ENCODE data around the gene MSL1.

The MSL1 gene

DNA sequence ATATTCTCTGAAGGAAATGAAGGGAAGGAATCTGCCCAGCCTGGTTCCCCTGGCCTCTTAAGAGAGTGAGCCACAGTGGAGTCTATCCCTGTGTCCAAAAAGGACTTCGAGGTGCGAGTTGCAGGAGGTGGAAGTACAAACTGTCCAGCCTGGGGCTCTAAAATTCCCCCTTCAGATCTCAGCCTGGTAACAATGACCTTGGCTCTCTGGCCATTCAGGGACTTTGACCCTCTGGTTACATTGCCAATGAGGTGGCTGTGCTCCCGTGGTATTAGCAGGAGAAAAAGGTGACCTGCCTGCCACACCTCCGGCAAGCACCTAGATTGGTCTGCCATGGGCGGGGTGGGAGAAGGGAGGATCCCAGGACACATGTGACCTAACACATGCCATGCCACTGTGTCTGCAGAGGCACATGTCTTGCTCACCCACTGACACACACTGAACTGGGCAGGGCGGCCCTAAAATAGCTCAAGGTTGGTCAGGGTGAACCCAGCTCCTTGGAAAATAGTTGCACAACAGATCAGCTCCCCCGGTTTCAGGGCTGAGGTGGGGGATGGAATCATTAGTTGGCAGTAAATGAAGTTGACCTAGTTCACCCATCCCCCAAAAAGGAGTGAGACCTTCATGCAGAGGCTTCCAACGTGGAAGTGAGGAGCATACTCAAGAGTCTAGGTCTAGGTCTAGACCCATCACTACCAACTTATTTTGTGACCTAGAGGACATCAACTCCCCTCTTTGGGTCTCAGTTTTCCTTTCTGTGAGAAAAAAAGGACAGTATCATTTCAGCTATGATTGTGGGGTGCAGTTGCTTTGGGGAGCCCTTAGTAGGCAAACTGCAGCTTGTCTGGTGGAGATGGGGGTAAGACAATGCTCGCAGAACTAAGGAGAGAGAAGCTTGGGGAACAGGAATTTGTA, 23.6 kb upstream of the MSL1 start:
- Mint-ChIP-seq H3K4me3 (peak overlapping the region; percentile 95), H3K36me3 (peaks cover 11% of the 10 kb centered on the region)

DNA sequence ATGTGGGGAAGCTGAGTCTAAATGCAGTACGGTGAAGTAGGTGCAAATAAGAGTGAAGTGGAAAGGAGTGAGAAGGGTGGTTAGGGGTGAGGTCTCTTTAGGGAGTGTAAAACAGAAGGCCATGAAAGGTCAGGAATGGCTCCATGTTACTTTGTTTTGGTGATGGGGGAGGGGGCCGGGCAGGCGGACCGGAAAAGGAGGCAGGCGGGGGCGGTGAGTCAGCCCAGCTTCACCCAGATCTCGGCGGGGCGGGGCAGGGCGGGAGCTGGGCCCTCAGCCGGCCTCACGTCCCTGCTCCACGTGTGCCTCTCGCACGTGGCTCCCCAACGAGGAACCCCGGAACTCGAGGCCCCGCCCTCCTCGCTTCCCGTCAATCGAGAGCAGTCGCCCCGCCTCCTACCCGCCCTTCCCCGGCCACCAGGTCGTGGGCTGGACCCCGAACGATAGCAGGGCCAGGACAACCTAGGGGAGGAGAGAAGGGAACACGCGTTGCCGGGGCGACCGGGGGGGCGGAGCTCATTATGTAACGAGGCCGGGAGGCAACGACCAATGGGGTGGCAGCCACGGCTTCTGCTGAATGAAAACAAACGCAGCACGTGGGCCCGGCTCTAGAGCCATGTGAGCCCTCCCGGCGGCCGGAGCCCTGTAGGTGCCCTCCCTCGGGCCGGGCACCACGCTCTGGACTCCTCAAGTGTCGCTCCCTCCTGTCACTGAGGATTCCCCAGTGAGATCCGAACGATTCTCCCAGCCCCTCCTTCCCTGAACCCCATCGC, 22.7 kb upstream of the MSL1 start:
- H3K4me3 Mint-ChIP-seq = peak overlapping the region; percentile 95
- H3K9me3 Mint-ChIP-seq (ENCODE audit: low read depth) = no peaks in the 10 kb centered on the region
- peaks cover 80% of the 10 kb centered on the region for H3K4me1 Mint-ChIP-seq (ENCODE audit: low read depth)
- peaks cover 8% of the 10 kb centered on the region for H3K36me3 Mint-ChIP-seq
- peak overlapping the region; percentile 96 for H3K27ac Mint-ChIP-seq
- no peaks in the 10 kb centered on the region for H3K27me3 Mint-ChIP-seq

More for the DNA sequence above, 23.6 kb upstream of the MSL1 start:
- no peaks in the 10 kb centered on the region for H3K9me3 Mint-ChIP-seq (ENCODE audit: low read depth)
- no peaks in the 10 kb centered on the region for H3K27me3 Mint-ChIP-seq
- H3K4me1 Mint-ChIP-seq (ENCODE audit: low read depth) = peaks cover 79% of the 10 kb centered on the region
- H3K27ac Mint-ChIP-seq = peak overlapping the region; percentile 95

DNA sequence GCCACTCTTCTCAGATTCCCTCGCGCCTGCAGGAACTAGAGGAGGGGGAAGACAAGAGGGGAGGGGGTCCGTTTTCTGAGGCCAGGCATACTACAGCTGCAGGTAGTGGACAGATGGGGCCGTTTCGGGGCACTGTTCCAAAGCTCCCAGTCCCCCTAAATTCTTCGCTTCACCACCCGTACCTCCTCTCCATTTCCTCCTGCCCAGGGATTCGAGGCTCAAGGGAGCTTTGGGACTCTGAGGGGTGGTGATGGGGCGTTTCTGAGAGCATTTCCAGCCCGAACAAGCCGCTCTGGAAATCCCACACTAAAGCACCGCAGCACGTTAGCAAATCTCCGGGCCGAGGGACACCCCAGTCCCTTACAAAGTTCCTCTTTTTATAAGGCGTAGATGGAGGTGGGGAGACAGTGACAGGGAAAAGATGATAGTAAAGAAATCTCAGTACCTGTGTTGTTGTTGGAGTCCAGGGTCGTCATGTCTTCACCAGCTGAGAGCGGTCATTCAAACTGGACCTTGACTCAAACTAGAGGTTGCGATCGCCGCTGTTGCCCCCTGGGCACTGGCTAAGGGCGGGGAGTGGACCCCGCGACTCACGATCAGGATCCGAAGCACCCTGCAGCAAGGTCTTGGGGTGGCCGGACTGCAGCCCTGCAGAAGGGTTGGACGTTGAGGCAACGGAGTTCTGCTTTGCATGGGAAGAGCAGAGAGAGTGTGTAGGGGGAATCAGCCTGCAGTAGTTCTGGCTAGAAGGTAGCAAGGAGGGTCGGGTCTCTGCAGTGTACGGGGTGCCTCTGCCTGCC, 22.0 kb upstream of the MSL1 start:
- Mint-ChIP-seq H3K27me3 (no peaks in the 10 kb centered on the region), H3K4me3 (peak overlapping the region; percentile 95), H3K36me3 (peaks cover 8% of the 10 kb centered on the region), H3K27ac (peak overlapping the region; percentile 96), H3K9me3 (ENCODE audit: low read depth) (no peaks in the 10 kb centered on the region), H3K4me1 (ENCODE audit: low read depth) (peaks cover 84% of the 10 kb centered on the region)

DNA sequence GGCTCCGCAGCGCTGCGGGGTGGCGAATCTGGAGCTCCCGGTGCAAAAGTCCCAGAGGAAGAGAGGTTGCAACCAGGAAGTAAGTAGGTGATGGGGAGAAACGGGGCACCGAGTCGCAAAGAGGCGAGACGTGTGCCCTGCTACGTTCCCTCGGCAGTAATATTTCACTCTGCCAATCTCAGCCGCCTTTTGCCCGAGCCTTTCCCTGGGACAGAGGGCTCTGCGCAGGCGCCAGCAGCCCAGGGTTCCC, 21.4 kb upstream of the MSL1 start, which contains the start of gene NR1D1:
Gene NR1D1 (minus strand): TSS at position 171 of the 250 bp plus-strand sequence. CDS start 495 bp downstream, outside the sequence.
- no peaks in the 10 kb centered on the region for H3K27me3 Mint-ChIP-seq
- H3K27ac Mint-ChIP-seq = peak within 1 kb of the TSS; percentile 96
- H3K4me1 Mint-ChIP-seq (ENCODE audit: low read depth) = peaks cover 84% of the 10 kb centered on the region
- peaks cover 8% of the 10 kb centered on the region for H3K36me3 Mint-ChIP-seq
- peak within 1 kb of the TSS; percentile 95 for H3K4me3 Mint-ChIP-seq
- H3K9me3 Mint-ChIP-seq (ENCODE audit: low read depth) = no peaks in the 10 kb centered on the region

DNA sequence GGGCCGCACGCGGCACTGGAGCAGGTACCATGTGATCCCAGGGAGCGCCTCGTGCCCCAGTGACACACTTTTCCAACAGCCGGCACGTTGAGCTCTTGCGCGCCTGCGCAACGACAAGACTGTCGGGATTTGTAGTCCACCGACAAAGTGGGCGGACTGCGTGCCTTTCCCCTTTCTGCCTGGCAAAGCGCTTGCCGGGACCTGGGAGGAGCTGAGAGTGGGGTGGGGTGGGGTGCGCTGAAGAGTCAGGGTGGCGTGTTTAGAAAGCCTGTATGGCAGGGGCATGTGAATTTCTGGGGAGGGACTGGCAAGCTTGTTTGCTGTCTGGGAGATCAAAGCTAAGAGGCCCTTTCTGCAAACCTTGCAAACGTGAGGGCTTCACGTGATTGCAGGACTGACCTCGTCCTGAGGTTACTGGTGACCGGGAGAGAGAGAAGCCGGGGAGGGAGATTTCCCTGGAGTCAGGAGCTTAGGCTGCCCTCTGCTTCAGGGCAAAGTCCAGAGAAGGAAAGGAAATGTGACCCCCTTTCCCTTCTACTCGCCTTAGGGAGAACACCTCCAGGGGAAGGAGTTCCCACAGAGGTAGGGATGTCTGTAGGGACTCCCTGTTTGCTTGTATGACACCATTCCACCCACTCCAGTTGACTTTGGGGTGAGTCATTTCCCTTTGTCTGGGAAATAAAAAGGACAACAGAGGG, 21.0 kb upstream of the MSL1 start:
- peak overlapping the region; percentile 95 for H3K4me3 Mint-ChIP-seq

DNA sequence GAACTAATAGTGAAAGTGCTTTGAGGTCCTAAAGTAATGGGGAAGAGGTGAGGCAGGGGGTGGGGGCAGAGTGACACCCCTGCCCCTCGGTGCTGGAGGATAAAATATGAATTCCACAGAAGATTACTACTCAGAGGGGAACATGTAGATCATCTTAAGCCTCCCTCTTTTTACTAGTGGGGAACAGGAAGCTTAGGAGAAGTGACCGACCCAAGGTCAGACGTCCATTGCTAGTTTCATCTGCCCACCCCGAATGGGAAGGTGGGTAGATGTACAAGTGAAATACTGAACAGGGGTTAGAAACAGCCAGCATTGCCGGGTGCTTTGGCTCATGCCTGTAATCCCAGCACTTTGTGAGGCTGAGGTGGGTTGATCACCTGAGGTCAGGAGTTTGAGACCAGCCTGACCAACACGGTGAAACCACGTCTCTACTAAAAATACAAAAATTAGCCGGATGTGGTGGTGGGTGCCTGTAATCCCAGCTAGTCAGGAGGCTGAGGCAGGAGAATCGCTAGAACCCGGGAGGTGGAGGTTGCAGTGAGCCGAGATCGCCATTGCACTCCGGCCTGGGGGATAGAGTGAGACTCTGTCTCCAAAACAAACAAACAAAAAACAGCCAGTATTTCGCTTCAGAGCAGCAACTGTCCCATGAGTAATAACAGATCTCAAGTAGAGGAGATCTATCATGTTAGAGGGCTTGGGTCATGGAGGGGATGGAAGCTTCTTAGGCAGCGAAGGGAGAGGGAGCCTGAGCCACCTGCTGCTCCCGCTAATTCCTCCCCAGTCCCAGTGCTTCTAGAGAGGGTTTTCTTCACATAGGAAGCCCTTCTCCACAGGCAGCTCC, 20.2 kb upstream of the MSL1 start:
- peaks cover 4% of the 10 kb centered on the region for H3K36me3 Mint-ChIP-seq
- H3K27me3 Mint-ChIP-seq = no peaks in the 10 kb centered on the region
- H3K4me1 Mint-ChIP-seq (ENCODE audit: low read depth) = peaks cover 84% of the 10 kb centered on the region
- peak overlapping the region; percentile 95 for H3K4me3 Mint-ChIP-seq
- peak overlapping the region; percentile 96 for H3K27ac Mint-ChIP-seq
- H3K9me3 Mint-ChIP-seq (ENCODE audit: low read depth) = no peaks in the 10 kb centered on the region

More for the DNA sequence above, 21.0 kb upstream of the MSL1 start:
- Mint-ChIP-seq H3K36me3 (peaks cover 8% of the 10 kb centered on the region), H3K27ac (peak overlapping the region; percentile 96), H3K4me1 (ENCODE audit: low read depth) (peaks cover 84% of the 10 kb centered on the region), H3K27me3 (no peaks in the 10 kb centered on the region), H3K9me3 (ENCODE audit: low read depth) (no peaks in the 10 kb centered on the region)

DNA sequence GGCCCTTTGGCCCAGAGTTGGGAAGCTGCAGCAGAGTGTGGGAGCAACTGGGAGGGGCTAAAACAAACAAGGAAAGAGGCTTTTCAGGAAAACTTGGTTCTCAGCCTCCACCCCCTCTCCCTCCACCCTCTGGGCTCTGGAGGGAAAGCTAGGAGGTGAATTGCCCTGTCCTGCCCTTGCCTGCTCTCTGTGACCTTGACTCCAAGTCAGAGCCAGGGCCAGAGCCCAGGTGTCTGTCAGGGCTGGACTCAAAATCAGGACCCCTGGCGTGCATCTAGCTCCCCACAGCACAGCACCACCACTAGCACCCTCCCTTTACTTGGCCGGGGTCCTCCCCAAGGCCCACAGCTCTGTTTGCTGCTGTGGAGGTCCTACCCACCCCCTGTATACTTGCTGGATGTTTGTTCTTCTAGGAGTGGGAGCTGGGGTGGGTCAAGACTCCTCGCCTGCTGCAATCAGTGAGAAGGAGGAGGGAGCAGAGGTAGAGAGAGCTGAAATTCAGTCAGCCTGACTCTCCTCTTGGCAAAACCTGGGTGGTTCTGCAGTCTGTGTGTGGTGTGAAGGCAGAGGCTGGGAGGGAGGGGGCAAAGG, 18.6 kb upstream of the MSL1 start:
- peak overlapping the region; percentile 40 for H3K4me3 Mint-ChIP-seq
- peak overlapping the region; percentile 66 for H3K27ac Mint-ChIP-seq
- peaks cover 84% of the 10 kb centered on the region for H3K4me1 Mint-ChIP-seq (ENCODE audit: low read depth)
- no peaks in the 10 kb centered on the region for H3K9me3 Mint-ChIP-seq (ENCODE audit: low read depth)
- no peaks in the 10 kb centered on the region for H3K27me3 Mint-ChIP-seq
- H3K36me3 Mint-ChIP-seq = peaks cover 2% of the 10 kb centered on the region

DNA sequence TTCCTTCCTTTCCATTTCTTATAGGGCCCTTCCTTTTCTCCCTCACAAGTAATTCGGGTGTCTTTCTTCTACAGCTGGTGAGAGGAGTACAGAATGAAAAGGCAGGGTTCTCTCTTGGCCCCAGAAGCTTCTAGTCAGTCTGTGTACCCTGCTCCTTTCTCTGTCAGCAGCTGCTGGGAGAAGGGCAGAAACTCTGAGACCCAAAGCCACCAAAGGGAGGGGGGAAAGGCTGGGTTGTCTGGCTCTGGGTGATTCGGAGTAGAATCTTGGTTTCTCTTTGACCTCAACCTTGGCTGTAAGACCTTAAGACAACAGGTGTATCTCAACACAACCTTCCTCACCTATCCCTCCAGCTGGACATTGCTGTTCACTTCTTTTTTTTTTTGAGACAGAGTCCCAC, 18.1 kb upstream of the MSL1 start:
- peak overlapping the region; percentile 40 for H3K4me3 Mint-ChIP-seq
- peaks cover 83% of the 10 kb centered on the region for H3K4me1 Mint-ChIP-seq (ENCODE audit: low read depth)
- no peaks in the 10 kb centered on the region for H3K9me3 Mint-ChIP-seq (ENCODE audit: low read depth)
- no peaks in the 10 kb centered on the region for H3K36me3 Mint-ChIP-seq
- no peaks in the 10 kb centered on the region for H3K27me3 Mint-ChIP-seq
- peak overlapping the region; percentile 66 for H3K27ac Mint-ChIP-seq

DNA sequence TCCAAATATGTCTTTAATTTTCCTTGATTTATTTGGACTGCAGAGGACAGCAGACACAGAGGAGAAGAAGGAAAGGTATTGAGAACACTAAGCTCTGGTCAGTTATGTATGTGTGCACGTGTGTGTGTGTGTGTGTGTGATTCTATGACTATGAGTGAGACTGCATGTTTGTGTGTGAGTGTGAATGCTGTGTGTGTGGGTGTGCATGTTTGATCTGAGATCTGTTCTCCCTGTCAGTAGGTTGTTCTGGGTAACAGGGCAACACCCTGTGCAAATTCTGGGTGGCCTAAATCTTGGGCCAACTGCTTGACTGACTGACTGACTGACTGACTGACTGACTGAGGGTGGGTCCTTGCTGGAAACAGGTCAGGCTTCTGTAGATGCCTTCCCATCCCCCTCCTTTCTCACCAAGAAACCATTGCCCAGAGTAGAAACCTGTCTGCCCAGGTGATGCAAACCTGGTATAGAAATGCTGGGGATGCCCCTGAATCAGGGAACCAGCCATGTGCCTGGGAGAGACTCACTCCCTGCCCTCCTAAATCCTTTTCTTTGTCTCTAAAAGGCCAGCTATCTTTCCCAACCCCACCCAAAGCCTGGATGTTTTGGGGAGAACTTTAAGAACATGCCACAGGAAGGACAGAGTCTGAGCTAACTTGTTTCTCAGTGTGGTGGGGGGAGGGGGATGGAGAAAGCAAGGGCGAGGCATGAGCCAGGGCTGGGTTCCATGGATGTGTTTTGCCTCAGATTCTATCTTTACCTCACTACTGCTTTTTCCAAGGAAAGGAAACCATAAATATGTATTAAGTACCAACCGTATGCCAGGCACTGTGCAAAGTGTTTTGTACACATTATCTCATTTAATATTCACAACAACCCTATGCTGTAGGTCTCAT, 16.9 kb upstream of the MSL1 start:
- H3K4me1 Mint-ChIP-seq (ENCODE audit: low read depth) = peaks cover 88% of the 10 kb centered on the region
- peak overlapping the region; percentile 78 for H3K27ac Mint-ChIP-seq
- H3K27me3 Mint-ChIP-seq = no peaks in the 10 kb centered on the region
- H3K4me3 Mint-ChIP-seq = peak overlapping the region; percentile 4
- no peaks in the 10 kb centered on the region for H3K9me3 Mint-ChIP-seq (ENCODE audit: low read depth)
- H3K36me3 Mint-ChIP-seq = no peaks in the 10 kb centered on the region

DNA sequence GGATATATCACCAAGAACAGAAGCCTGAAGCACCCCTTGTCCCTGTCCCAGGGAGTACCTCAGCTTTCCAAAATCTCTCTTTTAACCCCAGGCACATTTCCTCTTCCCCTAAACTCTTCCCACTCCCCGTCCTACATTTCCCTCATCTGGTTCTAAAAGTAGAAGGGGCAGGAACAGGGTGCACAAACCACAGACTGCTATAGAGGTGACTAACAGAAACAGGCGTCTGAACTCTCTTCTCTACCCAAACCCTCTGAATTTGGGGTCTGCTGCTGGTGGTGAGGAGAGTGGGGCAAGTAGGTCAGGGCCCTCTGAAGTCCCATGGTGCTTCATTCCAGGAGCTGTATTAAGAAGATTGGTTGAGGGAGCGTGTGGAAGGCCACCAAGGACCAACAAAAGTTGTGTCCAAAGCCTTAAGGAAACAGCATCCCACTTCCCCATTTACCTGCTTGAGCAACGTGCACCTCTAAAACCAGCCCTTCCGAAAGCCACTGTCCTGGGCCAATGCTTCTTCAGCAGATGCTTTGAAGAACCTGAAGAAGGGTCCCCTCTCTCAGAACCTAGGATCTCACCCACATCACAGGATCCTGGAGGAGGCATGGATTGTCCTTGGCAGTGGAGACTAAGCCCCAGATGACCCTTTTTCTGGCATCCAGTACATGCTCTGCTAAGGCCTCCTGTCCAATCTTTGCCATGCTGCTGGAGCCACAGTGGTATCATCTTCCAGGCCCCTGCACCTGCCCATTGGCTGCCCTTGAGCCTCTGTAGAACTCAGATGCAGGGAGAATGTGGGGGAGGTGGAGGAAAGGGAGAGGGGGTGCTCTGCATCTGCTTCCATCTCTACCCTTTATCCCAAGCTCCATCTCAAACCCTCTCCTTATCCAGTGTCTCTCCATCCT, 15.7 kb upstream of the MSL1 start:
- no peaks in the 10 kb centered on the region for H3K9me3 Mint-ChIP-seq (ENCODE audit: low read depth)
- peak overlapping the region; percentile 36 for H3K4me3 Mint-ChIP-seq
- H3K27ac Mint-ChIP-seq = peak overlapping the region; percentile 52
- peaks cover 88% of the 10 kb centered on the region for H3K4me1 Mint-ChIP-seq (ENCODE audit: low read depth)
- no peaks in the 10 kb centered on the region for H3K27me3 Mint-ChIP-seq
- H3K36me3 Mint-ChIP-seq = no peaks in the 10 kb centered on the region

DNA sequence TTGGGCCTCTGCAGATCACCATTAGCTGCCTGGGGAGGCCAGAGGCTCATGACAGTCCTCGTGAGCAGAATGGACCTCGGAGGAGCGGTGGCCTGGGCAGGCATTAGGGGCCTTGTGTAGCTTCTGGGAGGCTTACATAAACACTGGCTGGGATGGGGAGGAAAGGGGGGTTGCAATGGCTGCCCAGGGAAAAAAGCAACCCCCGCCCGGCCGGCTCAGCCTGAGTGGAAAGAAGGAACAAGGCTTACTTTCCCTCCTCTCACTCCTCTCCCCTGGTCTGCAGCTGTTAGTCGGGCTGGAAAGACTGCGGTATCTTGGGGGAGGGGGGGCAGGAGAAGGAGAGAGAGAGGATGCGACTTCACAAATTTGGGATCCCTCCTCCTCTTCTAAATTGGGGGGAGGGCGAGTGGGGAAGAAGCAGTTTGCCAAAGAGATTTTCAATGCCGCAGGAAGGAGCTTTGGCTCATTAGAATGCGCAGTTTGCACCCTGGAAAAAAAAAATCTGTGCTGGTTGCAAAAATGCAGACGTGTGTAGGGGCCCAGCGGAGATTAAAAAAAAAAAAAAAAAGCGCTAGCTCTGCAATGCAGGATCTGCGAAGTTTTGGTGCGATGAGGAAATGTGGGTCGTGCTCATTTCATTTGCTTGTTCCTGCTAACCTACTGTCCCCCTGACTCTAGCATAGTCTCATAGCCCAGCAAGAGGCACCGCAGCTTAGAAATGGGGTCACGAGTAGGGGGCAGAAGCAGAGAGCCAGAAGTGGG, 14.8 kb upstream of the MSL1 start:
- Mint-ChIP-seq H3K4me1 (ENCODE audit: low read depth) (peaks cover 89% of the 10 kb centered on the region), H3K4me3 (peak overlapping the region; percentile 70), H3K27ac (peak overlapping the region; percentile 95)

More for the DNA sequence above, 14.8 kb upstream of the MSL1 start:
- no peaks in the 10 kb centered on the region for H3K27me3 Mint-ChIP-seq
- no peaks in the 10 kb centered on the region for H3K9me3 Mint-ChIP-seq (ENCODE audit: low read depth)
- no peaks in the 10 kb centered on the region for H3K36me3 Mint-ChIP-seq

All from activated naive CD8-positive, alpha-beta T cell (primary cell).